ENCODE results near the gene TMEM87B. TPM values are rescaled to one million over a fixed set of nuclear protein-coding genes. Genes with fewer than 3 reads are reported as not detected.

The TMEM87B gene
- total RNA-seq, 2 experiments from 2014 or later = 13.9 to 22.8 TPM

DNA sequence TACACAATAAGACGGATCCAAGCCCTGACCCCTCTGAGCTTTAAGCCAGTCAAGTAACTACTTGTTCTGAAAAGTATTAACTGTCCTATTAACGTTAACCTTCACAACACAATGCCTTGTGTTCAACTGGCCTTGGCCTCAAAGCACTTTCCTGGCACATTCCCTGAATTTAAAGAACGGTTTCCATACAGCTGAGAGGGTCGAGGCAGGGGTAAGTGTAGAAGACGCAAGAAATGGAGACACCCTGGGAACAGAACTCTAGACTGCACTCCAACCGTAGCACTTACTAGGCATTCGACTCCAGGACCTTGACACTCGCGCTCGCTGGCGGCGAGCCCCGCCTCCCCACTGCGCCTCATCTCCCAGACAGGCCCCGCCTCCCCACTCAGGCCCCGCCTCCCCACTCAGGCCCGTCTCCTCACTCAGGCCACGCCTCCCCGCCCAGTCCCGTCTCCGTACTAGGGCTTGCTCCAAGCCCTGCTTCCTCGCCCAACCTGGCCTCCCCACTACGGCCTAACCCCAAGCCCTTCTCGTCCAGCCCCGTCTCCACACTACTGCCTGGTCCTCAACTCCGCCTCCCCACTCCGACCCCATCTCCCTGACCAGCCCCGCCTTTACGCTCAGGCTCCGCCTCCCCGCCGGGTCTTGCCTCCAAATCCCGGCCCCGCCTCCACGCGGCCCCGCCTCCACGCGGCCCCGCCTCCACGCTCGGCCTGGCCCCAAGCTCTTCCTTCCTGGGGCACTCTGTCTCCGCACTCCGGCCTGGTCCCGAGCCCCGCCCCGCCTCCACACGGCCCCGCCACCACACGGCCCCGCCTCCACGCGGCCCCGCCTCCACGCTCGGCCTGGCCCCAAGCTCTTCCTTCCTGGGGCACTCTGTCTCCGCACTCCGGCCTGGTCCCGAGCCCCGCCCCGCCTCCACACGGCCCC lies 887 bp upstream of the TMEM87B start:
- CTCF ChIA-PET (ENCODE audit: unreplicated experiment) = no interaction called here
- Histone ChIP-seq H3K9me2 (ENCODE audit: insufficient read depth, low read length) (no peaks in the 10 kb centered on the region), H3K9me3 (ENCODE audit: low read length) (no peaks in the 10 kb centered on the region), H3K4me1 (ENCODE audit: insufficient read depth, low read length, poor library complexity, severe bottlenecking) (peaks cover 31% of the 10 kb centered on the region), H4K20me1 (ENCODE audit: insufficient read depth, low read length) (no peaks in the 10 kb centered on the region), H3K36me3 (ENCODE audit: insufficient read depth, low read length) (0 out of 2 replicates have a peak, but pooled peaks cover under 1% of the 10 kb centered on the region), H3K4me2 (ENCODE audit: low read length) (peak overlapping the region; percentile 67), H2AFZ (ENCODE audit: low read length) (peak overlapping the region; percentile 47), H3K27ac (ENCODE audit: low read depth, low read length, poor library complexity, severe bottlenecking) (peak overlapping the region; percentile 54), H3K4me3 (ENCODE audit: low read depth, low read length, poor library complexity, severe bottlenecking) (peak overlapping the region; percentile 76), H3K79me2 (ENCODE audit: insufficient read depth, low read depth, low read length) (peaks cover 16% of the 10 kb centered on the region; the same call in 1 of the 2 replicates)
- POLR2A ChIA-PET = interaction anchor here (0.6 to 1.1 kb wide), 7 partner anchors 10 to 529 kb away, joined by 3 to 7 read pairs (median 3); partner anchors contain the start of gene ANAPC1
- TF ChIP-seq, protein P1, sequence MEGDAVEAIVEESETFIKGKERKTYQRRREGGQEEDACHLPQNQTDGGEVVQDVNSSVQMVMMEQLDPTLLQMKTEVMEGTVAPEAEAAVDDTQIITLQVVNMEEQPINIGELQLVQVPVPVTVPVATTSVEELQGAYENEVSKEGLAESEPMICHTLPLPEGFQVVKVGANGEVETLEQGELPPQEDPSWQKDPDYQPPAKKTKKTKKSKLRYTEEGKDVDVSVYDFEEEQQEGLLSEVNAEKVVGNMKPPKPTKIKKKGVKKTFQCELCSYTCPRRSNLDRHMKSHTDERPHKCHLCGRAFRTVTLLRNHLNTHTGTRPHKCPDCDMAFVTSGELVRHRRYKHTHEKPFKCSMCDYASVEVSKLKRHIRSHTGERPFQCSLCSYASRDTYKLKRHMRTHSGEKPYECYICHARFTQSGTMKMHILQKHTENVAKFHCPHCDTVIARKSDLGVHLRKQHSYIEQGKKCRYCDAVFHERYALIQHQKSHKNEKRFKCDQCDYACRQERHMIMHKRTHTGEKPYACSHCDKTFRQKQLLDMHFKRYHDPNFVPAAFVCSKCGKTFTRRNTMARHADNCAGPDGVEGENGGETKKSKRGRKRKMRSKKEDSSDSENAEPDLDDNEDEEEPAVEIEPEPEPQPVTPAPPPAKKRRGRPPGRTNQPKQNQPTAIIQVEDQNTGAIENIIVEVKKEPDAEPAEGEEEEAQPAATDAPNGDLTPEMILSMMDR (conservative IDR thresholded peaks at IDR 0.05; ENCODE audit: low read length) = no peak
- no peak for TF ChIP-seq EZH2phosphoT487 (IDR thresholded peaks at IDR 0.05; ENCODE audit: borderline replicate concordance, low read depth, low read length)
- intact Hi-C loops (cut with micrococcal nuclease; ENCODE audit: unreplicated experiment) = loop anchor here (2.0 kb wide), 1 partner anchor 531 kb away; the partner anchor contains the start of gene CHCHD5
- no TSS peak for BruUV-seq (replicated peaks)
- DNase-seq (ENCODE audit: low spot score) = peak; percentile 93

DNA sequence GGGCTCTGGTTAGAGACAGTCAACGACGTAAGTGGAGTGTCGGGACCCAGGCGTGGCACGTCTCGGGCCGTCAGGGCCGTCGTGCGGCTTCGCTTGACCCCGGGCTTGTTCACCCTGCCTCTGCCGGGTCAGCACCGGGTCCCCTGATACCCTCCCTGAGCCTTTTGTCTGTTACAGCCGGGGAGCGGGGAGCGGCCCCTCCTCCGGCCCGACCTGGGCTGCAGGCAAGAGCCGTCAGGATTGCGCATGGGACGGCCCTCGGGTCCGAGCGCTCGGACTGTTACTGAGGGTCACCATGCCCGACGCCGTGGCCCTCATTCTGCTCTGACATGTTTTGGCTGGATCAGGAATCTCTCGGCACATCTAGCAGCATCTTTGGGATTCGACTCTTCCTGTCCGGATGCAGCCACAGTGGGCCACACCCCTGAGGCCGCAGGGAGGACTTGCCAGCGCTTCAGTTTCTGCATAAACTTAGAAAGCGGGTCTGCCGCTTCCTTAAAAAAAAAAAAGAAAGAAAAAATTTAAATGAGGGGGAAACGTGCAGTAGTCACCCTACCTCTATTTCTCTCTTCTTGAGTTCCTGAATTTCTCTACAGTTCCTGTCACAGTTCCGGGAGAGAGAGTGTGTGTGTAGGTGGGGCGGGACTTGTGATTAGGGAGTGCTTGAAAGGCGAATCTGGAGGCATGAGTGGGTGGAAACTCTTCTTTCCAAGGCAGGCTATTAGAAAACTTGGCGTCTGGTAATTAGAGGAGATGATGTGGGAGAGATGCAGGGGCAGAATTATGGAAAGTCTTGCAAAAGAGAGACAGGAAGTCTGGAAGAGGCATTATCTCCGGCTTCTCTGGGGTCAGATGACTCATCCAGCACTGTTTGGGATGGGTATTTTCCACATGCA lies 909 bp downstream of the TMEM87B start:
- no peaks in the 10 kb centered on the region for H4K20me1 ChIP-seq (ENCODE audit: insufficient read depth, low read length)
- BruUV-seq (replicated peaks) = no TSS peak
- H3K79me2 ChIP-seq (ENCODE audit: insufficient read depth, low read depth, low read length) = peaks cover 17% of the 10 kb centered on the region; the same call in 1 of the 2 replicates
- H3K4me2 ChIP-seq (ENCODE audit: low read length) = peak overlapping the region; percentile 90
- H3K4me3 ChIP-seq (ENCODE audit: low read depth, low read length, poor library complexity, severe bottlenecking) = peak overlapping the region; percentile 82
- H3K9me3 ChIP-seq (ENCODE audit: low read length) = no peaks in the 10 kb centered on the region
- H2AFZ ChIP-seq (ENCODE audit: low read length) = peak overlapping the region; percentile 73; the same call in 1 of the 2 replicates
- peaks cover 35% of the 10 kb centered on the region for H3K4me1 ChIP-seq (ENCODE audit: insufficient read depth, low read length, poor library complexity, severe bottlenecking)
- peaks cover 16% of the 10 kb centered on the region for H3K36me3 ChIP-seq (ENCODE audit: insufficient read depth, low read length)
- H3K27ac ChIP-seq (ENCODE audit: low read depth, low read length, poor library complexity, severe bottlenecking) = peak overlapping the region; percentile 77
- no peak for TF ChIP-seq EZH2phosphoT487 (IDR thresholded peaks at IDR 0.05; ENCODE audit: borderline replicate concordance, low read depth, low read length)
- TF ChIP-seq, protein P1 (conservative IDR thresholded peaks at IDR 0.05; ENCODE audit: low read length) = no peak
- no peaks in the 10 kb centered on the region for H3K9me2 ChIP-seq (ENCODE audit: insufficient read depth, low read length)
- peak; percentile 66 for DNase-seq (ENCODE audit: low spot score)
- POLR2A ChIA-PET = no interaction called here
- intact Hi-C loops (cut with micrococcal nuclease; ENCODE audit: unreplicated experiment) = loop anchor here (1.0 to 5.0 kb wide), 4 partner anchors 101 to 529 kb away; partner anchors contain the start of genes CHCHD5 and ZC3H8
- CTCF ChIA-PET (ENCODE audit: unreplicated experiment) = no interaction called here

Data from OCI-LY7 (cell line).